Measurements from ENCODE around the gene SAMD1. TPM values are rescaled to one million over a fixed set of nuclear protein-coding genes. Genes with fewer than 3 reads are reported as not detected.

The SAMD1 gene
- total RNA-seq, 2 experiments from 2014 or later, result 29.4 to 30.1 TPM

DNA sequence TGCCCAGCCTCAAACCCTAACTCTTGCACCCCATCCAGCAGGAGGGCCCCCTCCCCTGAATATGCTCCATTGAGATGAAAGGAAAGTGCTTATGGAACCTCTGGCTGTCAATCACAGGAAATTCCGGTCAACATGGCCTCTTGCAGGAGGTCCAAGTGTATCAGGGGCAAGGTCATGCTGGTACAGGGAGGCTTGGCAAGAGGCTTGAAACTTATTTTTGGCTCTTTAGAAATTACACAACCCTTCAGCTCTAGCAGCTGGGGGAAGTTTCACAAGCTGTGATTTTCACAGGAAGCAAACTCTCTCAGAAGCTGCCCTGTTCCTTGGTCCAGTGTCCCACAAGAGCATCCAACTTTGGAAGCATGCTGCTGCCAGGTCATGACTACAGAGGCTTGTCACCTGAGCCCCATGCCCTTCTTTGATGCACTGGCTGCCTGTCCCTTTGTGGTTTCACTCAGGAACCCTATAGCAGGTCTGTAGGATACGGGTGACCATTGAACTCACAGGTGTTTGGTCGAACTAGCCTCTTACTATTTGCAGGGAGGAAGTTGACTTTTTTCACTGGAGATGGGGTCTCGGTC lies 37.5 kb upstream of the SAMD1 start:
- no peak overlapping the region for H3K4me3 Mint-ChIP-seq

GRCh38 chr19:14127176-14127575 lies 36.6 kb upstream of the SAMD1 start:
- Histone ChIP-seq H3K4me1 (ENCODE audit: insufficient read depth, low read length) (no peaks in the 10 kb centered on the region), H3K27ac (ENCODE audit: low read depth in 1 of 2, low read length in 2 of 2) (no peak overlapping the region), H3K36me3 (ENCODE audit: insufficient read depth, low read length) (no peaks in the 10 kb centered on the region), H3K9me3 (ENCODE audit: control insufficient read depth in 1 of 2, insufficient read depth in 1 of 2, low read length in 2 of 2) (no peaks in the 10 kb centered on the region), H3K4me3 (ENCODE audit: low read length) (no peak overlapping the region), H3K27me3 (ENCODE audit: control insufficient read depth in 1 of 2, insufficient read depth in 2 of 2, low read length in 2 of 2) (no peaks in the 10 kb centered on the region)
- no peak for ATAC-seq (ENCODE audit: poor library complexity)
- H3K9me3 Mint-ChIP-seq, result no peaks in the 10 kb centered on the region
- no peaks in the 10 kb centered on the region for H3K4me1 Mint-ChIP-seq (ENCODE audit: low read depth)
- no peak overlapping the region for H3K27ac Mint-ChIP-seq
- peak in 2 of 14 experiments; percentile 45 to 48 for DNase-seq
- ChIA-PET CTCF (interaction anchor here (2.7 kb wide), 1 partner anchor 9 kb away, joined by 8 read pairs; the partner anchor contains the start of gene ASF1B), POLR2A (no interaction called here)
- intact Hi-C loops (cut with DNase I, micrococcal nuclease), result no loop called here
- TF ChIP-seq, protein P1, sequence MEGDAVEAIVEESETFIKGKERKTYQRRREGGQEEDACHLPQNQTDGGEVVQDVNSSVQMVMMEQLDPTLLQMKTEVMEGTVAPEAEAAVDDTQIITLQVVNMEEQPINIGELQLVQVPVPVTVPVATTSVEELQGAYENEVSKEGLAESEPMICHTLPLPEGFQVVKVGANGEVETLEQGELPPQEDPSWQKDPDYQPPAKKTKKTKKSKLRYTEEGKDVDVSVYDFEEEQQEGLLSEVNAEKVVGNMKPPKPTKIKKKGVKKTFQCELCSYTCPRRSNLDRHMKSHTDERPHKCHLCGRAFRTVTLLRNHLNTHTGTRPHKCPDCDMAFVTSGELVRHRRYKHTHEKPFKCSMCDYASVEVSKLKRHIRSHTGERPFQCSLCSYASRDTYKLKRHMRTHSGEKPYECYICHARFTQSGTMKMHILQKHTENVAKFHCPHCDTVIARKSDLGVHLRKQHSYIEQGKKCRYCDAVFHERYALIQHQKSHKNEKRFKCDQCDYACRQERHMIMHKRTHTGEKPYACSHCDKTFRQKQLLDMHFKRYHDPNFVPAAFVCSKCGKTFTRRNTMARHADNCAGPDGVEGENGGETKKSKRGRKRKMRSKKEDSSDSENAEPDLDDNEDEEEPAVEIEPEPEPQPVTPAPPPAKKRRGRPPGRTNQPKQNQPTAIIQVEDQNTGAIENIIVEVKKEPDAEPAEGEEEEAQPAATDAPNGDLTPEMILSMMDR (IDR thresholded peaks at IDR 0.05), result no peak
- no peak overlapping the region for H3K4me3 Mint-ChIP-seq
- no peaks in the 10 kb centered on the region for H3K36me3 Mint-ChIP-seq (ENCODE audit: low read depth)
- H3K27me3 Mint-ChIP-seq, result no peaks in the 10 kb centered on the region

More for the DNA sequence above, 37.5 kb upstream of the SAMD1 start:
- Histone ChIP-seq H3K36me3 (ENCODE audit: insufficient read depth, low read length) (no peaks in the 10 kb centered on the region), H3K9me3 (ENCODE audit: control insufficient read depth in 1 of 2, insufficient read depth in 1 of 2, low read length in 2 of 2) (no peaks in the 10 kb centered on the region), H3K4me1 (ENCODE audit: insufficient read depth, low read length) (no peaks in the 10 kb centered on the region), H3K4me3 (ENCODE audit: low read length) (no peak overlapping the region), H3K27ac (ENCODE audit: low read depth in 1 of 2, low read length in 2 of 2) (no peak overlapping the region), H3K27me3 (ENCODE audit: control insufficient read depth in 1 of 2, insufficient read depth in 2 of 2, low read length in 2 of 2) (no peaks in the 10 kb centered on the region)
- no peak overlapping the region for H3K27ac Mint-ChIP-seq
- POLR2A ChIA-PET, result interaction anchor here (0.6 kb wide), 1 partner anchor 22 kb away, joined by 3 read pairs; no protein-coding TSS in a partner anchor
- TF ChIP-seq, protein P1 (IDR thresholded peaks at IDR 0.05), result no peak
- intact Hi-C loops (cut with DNase I, micrococcal nuclease), result no loop called here
- CTCF ChIA-PET, result interaction anchor here (1.0 kb wide), 1 partner anchor 9 kb away, joined by 3 read pairs; no protein-coding TSS in a partner anchor
- H3K4me1 Mint-ChIP-seq (ENCODE audit: low read depth), result no peaks in the 10 kb centered on the region
- no peaks in the 10 kb centered on the region for H3K36me3 Mint-ChIP-seq (ENCODE audit: low read depth)
- H3K9me3 Mint-ChIP-seq, result no peaks in the 10 kb centered on the region
- ATAC-seq (ENCODE audit: poor library complexity) (no peak), DNase-seq (peak in 2 of 14 experiments; percentile 40 to 46)
- no peaks in the 10 kb centered on the region for H3K27me3 Mint-ChIP-seq

DNA sequence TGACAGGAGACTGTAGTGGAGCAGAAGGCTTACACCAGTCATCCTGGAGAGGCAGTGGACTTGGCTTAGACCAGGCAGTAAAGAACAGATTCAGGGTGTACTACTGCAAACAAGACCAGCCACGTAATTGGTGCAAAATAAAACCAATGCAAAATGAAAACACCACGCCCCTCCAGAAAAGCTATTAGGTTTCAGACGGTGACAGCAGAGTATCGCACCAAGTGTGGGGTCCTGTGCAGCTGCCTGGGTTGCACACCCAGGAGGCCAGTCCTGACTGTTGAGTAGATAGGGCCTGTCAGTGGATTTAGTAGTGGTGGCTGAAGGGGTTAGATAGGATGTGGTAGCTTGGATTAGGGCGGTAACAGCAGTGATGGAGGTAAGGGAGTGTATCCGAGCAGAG lies 32.4 kb upstream of the SAMD1 start:
- H3K4me3 Mint-ChIP-seq, result no peak overlapping the region
- CTCF ChIA-PET, result interaction anchor here (1.2 kb wide), 1 partner anchor 14 kb away, joined by 4 read pairs; the partner anchor contains the start of gene ASF1B
- ATAC-seq (ENCODE audit: poor library complexity) (no peak), DNase-seq (no peak)
- peaks cover 14% of the 10 kb centered on the region for H3K4me1 ChIP-seq (ENCODE audit: insufficient read depth, low read length)
- POLR2A ChIA-PET, result interaction anchor here (1.3 kb wide), 1 partner anchor 14 kb away, joined by 3 read pairs; no protein-coding TSS in a partner anchor
- H3K27ac ChIP-seq (ENCODE audit: low read depth in 1 of 2, low read length in 2 of 2), result no peak overlapping the region
- no peak overlapping the region for H3K4me3 ChIP-seq (ENCODE audit: low read length)
- no peaks in the 10 kb centered on the region for H3K36me3 Mint-ChIP-seq (ENCODE audit: low read depth)
- H3K36me3 ChIP-seq (ENCODE audit: insufficient read depth, low read length), result no peaks in the 10 kb centered on the region
- H3K27ac Mint-ChIP-seq, result no peak overlapping the region
- intact Hi-C loops (cut with DNase I, micrococcal nuclease), result no loop called here
- TF ChIP-seq, protein P1 (IDR thresholded peaks at IDR 0.05), result no peak
- H3K9me3 Mint-ChIP-seq, result no peaks in the 10 kb centered on the region
- H3K27me3 ChIP-seq (ENCODE audit: control insufficient read depth in 1 of 2, insufficient read depth in 2 of 2, low read length in 2 of 2), result no peaks in the 10 kb centered on the region
- H3K27me3 Mint-ChIP-seq, result no peaks in the 10 kb centered on the region
- H3K9me3 ChIP-seq (ENCODE audit: control insufficient read depth in 1 of 2, insufficient read depth in 1 of 2, low read length in 2 of 2), result no peaks in the 10 kb centered on the region
- peaks cover 9% of the 10 kb centered on the region for H3K4me1 Mint-ChIP-seq (ENCODE audit: low read depth)
